GM21723 (cell line): ENCODE data around the gene ST14.
A peak's percentile ranks its signal among the peaks of the same experiment; 100 is the strongest.

ENCODE experiments used
- ATAC-seq: cut with Tn5 transposase; IDR thresholded peaks from one replicate; pipeline ENCODE4 v1.9.1; 2021; ENCODE audit warnings: mild to moderate bottlenecking, moderate library complexity; ENCODE audit not compliant: unreplicated experiment

ST14 gene

DNA sequence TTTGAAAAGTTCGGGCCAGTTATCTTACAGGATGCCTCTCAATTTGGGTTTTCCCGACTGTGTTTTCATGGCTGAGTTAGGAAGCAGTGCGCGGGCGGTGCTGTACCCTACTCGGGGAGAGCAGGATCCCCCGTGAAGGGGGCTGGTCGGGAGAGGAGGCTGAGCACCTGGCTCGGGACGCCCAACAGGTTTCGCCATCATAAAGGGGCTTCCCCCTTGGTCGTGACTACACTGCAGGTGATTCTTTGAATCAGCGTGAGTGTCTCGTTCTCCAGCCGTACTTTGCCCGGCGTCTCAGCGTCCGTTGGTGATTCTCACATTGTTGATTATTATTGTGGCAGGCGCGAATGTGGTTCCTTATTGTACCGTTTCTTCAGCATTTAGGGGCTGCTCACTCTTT, 46.6 kb downstream of the ST14 start:
- no peak for ATAC-seq

DNA sequence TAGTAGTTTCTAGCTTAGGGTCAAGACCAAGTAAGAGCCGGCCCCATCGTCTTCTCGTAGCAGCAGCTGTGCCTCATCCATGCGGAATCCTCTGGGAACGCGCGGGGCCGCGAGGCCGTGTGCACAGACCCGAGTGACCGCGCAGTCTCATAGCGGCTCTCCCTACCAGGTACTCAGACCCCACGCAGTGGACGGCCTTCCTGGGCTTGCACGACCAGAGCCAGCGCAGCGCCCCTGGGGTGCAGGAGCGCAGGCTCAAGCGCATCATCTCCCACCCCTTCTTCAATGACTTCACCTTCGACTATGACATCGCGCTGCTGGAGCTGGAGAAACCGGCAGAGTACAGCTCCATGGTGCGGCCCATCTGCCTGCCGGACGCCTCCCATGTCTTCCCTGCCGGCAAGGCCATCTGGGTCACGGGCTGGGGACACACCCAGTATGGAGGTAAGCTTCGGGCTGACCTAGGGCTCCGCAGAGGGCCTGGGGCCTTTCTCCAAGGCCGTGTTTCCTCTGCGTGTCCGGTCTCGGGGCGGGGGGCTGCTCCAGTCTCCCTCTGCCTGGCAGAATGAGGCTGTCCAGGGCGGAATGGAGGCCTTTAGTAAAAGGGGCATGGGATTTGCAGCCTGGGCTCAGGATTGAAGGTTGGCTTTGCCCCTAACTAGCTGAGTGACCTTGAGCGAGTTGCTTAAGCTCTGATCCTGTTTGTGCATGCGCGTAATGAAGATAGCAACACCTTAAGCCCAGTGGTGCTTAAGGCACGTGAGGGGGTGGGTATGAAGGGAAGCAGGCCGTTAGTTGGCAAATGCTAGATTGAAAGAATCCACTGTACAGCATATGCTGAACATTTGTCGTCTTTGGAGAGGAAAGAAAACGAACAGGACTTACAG, 48.9 kb downstream of the ST14 start:
- no peak for ATAC-seq

DNA sequence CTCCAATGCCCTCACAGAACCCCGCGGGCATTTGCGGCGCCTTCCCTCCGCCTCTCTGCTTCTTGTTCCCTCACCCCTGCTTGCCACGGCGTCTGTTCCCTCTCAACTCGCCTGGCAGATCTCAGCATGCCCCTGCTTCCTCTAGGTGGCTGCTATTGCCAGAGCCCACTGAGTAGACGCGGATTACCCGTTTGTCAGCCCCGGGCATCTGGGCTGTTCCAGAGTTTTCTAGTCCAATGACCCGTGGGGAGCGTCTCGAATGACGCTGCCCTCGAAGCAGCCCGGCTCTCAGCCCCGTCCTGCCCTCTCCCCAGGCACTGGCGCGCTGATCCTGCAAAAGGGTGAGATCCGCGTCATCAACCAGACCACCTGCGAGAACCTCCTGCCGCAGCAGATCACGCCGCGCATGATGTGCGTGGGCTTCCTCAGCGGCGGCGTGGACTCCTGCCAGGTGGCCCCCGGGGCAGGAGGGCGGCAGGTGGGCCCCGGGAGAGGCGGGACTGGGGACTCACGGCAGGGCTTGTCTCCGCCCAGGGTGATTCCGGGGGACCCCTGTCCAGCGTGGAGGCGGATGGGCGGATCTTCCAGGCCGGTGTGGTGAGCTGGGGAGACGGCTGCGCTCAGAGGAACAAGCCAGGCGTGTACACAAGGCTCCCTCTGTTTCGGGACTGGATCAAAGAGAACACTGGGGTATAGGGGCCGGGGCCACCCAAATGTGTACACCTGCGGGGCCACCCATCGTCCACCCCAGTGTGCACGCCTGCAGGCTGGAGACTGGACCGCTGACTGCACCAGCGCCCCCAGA, 49.7 kb downstream of the ST14 start:
- no peak for ATAC-seq

DNA sequence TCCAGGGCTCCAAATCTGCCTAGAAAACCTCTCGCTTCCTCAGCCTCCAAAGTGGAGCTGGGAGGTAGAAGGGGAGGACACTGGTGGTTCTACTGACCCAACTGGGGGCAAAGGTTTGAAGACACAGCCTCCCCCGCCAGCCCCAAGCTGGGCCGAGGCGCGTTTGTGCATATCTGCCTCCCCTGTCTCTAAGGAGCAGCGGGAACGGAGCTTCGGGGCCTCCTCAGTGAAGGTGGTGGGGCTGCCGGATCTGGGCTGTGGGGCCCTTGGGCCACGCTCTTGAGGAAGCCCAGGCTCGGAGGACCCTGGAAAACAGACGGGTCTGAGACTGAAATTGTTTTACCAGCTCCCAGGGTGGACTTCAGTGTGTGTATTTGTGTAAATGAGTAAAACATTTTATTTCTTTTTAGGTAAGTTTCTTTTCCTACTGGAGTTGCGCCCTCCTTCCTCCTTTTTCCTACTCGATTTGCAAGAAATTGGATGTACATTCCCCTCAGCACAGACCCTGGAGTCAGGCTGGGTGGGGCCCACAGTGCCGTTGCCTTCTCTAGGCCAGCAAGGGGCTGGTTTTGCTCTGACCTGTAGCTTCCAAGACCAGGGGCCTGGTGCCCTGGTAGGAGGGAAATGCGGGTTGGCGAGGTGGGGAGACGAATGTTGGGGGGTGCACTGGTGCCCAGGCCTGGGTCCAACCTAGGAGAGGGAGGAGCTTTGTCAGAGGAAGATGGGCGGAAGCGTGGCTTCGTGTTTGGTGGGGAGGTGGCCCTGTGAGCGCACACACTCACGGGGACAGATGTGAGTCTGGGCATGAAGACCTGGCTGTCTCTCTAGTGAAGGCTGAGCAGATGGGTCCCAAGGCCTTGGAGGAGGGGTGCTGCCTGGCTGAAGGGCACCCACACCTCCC, 50.6 kb downstream of the ST14 start:
- ATAC-seq = no peak

DNA sequence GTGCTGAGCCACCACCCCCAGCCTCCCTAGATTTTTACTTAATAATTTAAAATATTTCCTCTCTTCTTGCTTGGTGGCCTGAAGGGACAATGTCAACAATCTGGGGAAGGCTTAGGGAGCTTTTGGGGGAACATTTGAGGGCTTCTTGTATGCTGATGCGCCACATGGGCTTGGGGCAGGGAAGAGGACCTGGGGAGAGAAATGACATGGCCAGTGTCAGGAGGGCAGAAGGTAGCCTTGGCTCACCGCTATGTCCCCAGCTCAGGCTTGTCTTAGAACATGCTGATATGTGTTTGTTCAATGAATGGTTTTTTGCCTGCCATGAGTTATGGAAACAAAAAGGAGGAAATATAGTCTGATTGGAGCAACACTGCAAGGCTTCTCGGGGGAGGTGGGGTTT, 51.6 kb downstream of the ST14 start:
- no peak for ATAC-seq

DNA sequence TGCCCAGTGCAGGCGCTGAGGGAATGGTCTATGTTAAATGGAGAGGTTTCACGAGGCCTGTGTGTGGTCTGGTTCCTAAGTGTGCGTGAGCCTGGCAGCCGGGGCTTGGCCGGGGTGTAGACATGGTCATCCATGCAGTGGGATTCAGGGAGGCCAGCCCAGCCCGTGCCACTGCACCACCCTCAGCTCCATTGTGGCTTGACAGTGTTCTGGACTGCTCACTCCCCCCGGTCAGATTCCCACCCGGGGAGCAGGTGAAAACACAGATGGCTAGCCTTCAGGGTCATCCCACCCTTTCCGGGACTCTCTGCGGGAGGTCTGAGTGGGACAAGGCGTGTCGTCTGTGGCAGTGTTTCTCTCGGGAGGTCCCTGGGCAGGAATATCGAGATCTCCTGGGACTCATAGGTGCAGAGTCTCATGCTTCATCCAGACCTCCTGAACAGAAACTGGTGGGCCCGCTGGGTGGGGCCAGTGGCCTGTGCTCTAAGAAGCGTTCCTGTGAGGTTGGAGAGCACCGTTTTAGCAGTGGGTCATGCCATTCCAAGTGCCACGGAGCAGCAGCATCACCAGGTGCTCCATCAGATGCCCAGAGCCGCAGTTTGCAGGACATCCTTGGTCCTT, 52.3 kb downstream of the ST14 start:
- ATAC-seq = no peak

DNA sequence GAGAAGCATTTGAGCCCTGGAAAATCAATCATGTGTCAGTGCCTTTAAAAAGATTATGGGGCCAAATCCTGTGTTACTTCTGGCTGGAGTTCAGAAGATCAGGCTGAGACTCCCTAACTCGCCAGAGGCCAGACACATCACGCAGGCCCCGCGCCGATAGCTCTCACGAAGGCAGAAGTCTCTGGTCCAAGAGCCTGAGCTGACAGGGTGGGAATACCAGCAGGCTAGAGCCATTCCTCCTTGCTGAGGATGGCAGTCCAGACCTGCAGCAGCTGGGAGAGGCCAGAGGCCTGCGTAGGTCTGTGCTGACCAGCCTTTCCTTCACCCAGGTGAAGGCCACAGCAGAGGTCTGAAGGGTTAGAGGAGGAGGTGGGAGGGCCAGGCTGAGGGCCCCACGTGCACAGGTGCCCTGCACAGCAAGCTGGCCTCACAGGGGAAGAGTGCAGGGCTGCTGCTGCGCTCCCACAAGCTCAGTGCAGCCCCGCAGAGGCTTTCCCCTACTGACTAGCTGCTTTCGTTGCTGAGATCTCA, 52.9 kb downstream of the ST14 start:
- ATAC-seq = peak; percentile 7

DNA sequence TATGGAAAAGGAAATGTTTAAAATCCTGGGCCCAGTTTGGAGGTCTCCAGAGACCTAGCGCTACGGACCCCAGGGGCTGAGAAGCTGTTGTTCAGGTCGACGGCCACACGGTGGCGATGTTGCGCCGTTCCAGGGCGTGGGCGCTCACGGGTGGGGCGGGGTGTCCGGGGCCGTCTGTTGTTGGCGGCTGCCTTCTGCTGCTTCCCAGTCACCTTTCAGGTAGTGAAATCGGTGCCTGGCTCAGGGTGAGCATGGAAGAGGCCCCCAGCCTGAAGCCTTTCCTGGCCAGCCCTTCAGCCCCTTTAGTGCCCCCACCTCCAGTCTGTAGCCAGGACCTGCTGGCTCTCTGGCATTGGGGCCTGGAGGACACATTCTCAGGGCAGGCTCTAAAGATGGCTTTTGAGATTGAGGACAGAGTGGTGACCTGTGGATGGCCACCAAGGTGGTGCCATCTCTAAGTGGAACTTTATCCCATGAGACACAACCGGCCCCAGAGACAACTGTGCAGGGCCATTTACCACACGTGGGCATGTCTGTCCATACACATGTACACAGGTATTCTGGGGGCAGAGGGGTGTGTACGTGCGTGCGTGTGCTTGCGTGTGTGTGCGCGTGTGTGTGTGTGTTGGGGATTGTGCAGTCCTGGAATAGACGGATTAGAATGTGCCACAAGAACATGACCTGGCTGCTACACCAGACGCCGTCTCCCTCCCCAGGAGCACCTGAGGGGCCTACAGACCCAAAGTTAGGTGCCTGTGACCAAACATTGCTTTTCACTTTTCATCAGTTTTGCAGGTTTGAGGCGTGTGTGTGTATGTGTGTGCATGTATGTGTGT, 53.8 kb downstream of the ST14 start:
- ATAC-seq = peak; percentile 84

DNA sequence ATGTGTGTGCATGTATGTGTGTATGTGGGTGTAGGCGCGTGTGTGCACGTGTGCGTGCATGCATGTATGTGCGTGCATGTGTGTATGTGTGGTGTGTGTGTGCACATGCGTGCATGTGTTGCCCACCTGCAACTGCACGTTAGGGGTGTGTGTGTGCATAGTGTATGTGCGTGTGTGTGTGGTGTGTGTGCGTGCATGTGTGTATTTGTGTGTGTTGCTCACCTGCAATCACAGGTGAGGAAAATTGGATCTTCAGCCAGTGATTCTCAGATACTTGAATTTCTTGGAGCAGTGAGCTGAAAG, 54.3 kb downstream of the ST14 start:
- ATAC-seq = no peak

DNA sequence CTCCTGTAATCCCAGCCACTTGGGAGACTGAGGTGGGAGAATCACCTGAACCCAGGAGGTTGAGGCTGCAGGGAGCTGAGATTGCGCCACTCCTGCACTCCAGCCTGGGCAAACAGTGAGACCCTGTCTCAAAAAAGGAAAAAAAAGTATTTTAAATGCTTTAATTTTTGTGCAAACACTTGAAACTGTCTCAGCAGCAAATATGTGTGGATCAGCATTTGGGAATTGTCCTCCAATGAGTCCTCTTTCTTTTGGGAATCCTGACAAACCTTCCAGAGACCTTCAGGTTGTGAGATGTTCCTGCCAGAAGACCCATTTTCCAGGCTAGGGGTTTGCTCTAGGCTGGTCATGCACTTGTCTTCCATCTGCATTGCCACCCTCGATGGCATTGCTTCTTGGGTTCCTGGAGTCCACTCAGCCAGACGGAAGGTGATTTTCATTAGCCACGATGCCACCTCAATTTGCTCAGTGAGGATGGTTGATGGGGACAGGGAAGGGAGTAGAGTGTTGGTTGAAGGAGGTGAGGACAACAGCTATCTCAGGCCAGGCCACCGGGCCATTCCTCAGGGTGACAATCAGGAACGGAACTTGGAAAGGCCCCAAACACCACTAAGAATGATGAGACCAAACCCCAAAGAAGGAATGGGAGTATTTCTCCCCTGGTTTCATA, 55.4 kb downstream of the ST14 start:
- ATAC-seq = no peak

DNA sequence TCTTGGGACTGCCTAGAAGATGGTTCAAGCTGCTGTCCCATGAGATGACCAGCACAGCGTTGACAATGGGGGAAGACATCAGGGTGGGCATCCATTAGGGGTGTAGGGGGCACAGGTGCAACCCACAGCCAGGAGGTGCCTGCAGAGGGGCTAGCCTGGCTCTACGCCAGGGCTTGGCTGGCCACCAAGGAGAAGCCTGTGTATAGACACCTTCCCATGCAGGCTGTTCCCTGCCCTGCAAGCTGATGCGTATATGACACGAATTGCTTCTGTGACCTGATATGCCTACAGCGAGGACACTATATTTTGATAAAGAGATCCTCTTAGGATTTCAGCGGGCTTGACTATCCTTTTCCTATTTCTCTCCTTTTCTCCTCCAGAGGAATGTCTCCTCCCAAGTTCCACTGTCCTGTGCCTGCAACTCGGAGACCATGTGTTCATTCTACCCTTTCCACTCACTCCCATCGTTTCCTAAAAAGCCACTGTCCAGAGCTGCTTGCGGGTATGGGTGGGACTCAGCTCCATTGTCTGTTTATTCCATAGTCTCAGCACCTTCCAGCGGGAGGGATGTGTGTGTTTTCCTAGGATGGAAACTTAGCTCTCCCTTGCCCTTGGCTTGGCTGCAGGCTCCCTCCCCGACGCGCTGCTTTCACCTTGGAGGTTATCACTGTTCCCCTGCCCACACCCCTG, 56.1 kb downstream of the ST14 start:
- ATAC-seq = no peak

DNA sequence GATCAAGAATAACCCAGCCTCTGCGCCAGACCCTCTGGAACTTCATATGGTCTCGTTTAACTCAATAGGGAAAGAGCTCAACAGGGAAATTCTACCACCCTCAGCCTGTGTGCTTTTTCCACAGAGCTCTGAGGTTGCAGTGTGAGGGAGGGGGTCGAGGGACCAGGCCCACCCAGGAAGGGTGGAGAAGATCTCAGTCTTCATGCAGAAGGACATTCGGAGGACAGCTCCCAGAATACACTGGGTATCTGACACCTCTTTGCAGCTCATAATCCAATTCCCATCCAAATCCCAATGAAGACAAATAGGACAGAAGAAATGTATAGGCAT, 56.6 kb downstream of the ST14 start:
- no peak for ATAC-seq

DNA sequence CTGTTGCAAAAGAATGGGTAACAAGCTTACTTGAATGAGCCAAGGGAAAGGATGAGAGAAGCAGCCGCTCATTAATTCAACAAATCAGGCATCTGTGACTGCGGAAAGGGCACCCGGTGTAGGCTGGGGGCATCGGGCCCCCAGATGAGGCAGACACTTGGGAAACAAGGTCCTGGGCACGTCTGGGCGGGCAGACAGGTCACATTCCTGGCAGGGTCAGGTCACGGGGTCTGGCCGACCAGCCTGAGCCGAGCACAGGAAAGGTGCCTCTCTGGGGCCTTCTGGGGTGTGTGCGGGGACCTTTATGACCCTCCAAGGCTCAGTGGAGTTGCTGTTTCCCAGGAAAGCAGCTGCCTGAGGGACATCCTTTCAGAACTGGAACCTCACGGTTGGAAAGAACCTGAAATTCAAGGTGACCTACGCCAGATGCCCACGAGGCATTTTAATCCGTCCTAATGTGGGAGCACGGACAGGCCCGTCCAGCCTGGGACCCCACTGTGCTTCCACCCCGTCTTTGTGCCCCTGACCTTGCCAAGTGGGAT, 57.1 kb downstream of the ST14 start:
- ATAC-seq = no peak

DNA sequence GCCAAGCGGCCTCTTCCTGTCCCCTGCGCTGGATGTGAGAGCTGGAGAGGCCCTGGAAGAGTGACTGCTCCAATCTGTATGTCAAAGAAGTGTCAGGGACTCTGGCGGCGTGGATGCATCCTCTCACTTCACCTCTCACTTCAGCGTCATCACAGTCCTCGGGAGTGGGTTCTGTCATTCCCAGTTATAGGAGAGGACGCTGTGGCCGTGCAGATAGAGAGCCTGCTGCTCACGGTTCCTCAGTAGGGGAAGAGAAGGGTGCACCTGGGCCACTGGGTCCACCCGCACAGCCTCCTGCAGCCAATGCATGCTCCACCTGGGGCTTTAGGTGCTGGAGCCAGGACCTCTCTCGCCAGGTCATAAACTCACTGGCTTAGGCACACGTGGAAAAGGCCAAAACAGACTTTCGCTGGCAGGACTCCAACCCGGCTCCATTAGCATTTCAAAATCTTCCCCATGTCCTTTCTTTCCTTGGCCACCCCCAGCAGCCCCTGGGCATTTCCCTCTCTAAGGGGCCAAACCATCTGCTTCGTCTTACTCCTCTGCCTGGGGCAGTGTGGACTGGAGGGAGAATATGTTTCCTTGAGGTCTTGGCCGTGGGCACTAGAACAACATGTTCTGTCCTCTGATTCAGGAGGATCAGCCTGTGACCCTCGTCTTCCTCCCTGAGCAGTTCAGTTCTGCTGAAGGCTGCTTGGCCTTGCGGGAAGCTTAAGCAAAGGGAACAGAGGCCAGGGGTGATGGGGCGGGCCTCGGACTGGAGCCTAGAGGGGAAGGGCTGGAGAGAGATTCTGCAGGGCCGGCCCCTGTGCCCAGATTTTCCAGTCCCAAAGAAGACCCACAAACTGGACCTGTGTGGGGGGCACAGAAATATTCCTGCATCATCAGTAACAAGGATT, 57.8 kb downstream of the ST14 start:
- no peak for ATAC-seq

DNA sequence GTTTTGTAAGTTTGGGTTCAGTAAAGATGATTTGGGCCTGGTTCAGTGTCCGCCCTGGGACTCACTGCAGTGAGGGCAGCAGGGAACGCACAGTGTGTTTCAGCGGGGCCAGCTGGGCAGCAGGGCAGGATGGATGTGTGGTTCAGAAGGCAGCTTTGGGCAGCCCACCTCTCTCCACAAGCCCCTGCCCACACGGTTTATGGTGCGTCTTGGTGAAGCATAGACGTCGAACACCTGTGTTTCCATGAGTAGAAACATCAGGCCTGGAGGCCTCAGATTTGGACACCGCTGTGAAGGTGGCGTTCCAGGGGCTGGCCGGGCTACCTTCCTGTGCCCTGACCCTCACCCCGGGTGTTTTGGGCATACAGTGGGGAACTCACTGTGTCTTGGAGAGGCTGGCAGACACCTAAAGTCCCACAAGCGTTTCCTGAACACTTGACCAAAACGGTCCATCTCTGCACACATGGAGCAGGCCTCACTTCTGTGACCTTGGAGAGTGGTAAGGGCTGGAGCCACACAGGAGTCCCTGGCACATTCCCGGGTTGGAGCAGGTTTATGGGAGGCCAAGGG, 59.0 kb downstream of the ST14 start:
- no peak for ATAC-seq

DNA sequence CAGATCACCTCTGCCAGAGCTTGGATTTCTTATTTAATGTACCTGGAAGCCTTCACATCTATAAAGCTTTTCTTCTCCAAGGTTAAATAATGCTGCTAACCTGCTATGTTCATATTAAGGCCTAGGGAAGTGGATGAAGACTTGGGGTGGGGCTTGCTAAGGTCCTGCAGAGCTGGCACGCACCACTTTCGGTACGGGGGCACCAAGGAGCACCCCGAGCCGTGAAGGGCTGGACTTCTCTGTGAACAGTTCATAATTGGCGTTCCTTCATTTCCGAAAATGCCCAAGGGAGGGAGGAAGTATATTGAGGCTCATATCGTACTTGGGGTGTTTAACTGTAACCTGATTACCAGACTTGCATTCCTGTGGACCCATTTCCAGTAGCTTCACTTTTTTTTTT, 59.6 kb downstream of the ST14 start:
- ATAC-seq = no peak
